HL-60 (cell line): ENCODE data around the gene WDR93.

Experiments used
- DNase-seq, 2 experiments: peaks; one replicate each; pipeline ENCODE4 v3.0.0-alpha.2; 2010 to 2020; ENCODE audit warnings: low read depth in 1 of 2, low spot score in 1 of 2
- H3K27ac ChIP-seq: fragments of 250-450 bp; sonication (Bioruptor Pico); replicated peaks from 2 replicates; pipeline ENCODE4 v1.5.1; 2020; ENCODE audit warnings: mild to moderate bottlenecking, moderate library complexity
- H3K27me3 ChIP-seq: fragments of 250-450 bp; sonication (Bioruptor Pico); 2 replicates; pipeline ENCODE4 v1.5.1; 2021; ENCODE audit warnings: mild to moderate bottlenecking, moderate library complexity; ENCODE audit not compliant: insufficient read depth, poor library complexity, severe bottlenecking
- H3K4me3 ChIP-seq: replicated peaks from 2 replicates; pipeline ENCODE4 v1.5.1; 2011; ENCODE audit warnings: mild to moderate bottlenecking, control low read depth, low read length; ENCODE audit not compliant: insufficient read depth
- CTCF ChIP-seq: IDR thresholded peaks from one replicate; pipeline ENCODE4 v1.5.1; 2011; ENCODE audit warnings: low read length, control low read depth, inconsistent platforms; ENCODE audit not compliant: insufficient read depth
- GABPA ChIP-seq: IDR thresholded peaks from 2 replicates; pipeline ENCODE4 v1.6.1; 2012; ENCODE audit warnings: low read depth
- POLR2AphosphoS5 ChIP-seq: IDR thresholded peaks from 2 replicates; pipeline ENCODE4 v1.6.1; 2012; ENCODE audit warnings: low read depth
- REST ChIP-seq: IDR thresholded peaks from 2 replicates; pipeline ENCODE4 v1.6.1; 2012; ENCODE audit warnings: low read depth; ENCODE audit not compliant: insufficient replicate concordance
- SPI1 ChIP-seq: IDR thresholded peaks from 2 replicates; pipeline ENCODE4 v1.6.1; 2012; ENCODE audit warnings: low read depth, mild to moderate bottlenecking, borderline replicate concordance

WDR93 gene

GRCh38 chr15:89749951-89750559 is 59.4 kb downstream of the WDR93 start:
- Histone ChIP-seq H3K27me3 (no peaks in the 10 kb centered on the region), H3K4me3 (peak overlapping the region; percentile 58), H3K27ac (no peak overlapping the region)
- no peak for DNase-seq
- TF ChIP-seq CTCF (no peak), POLR2AphosphoS5 (no peak), GABPA (no peak), REST (no peak)

GRCh38 chr15:89750560-89751542 is 60.2 kb downstream of the WDR93 start, which contains the start of gene MESP1:
Gene MESP1 (minus strand): TSS chr15:89751249. CDS start chr15:89751231, 18 bp downstream.
- H3K4me3 ChIP-seq: peak within 1 kb of the TSS; percentile 58
- peak; percentile 80 to 91 for DNase-seq
- no peak within 1 kb of the TSS for H3K27ac ChIP-seq
- H3K27me3 ChIP-seq: no peaks in the 10 kb centered on the region
- TF ChIP-seq POLR2AphosphoS5: peak; percentile 50
- no peak for TF ChIP-seq REST
- peak; percentile 42 for TF ChIP-seq CTCF

GRCh38 chr15:89751748-89752147 is 61.1 kb downstream of the WDR93 start:
- TF ChIP-seq SPI1 (no peak), POLR2AphosphoS5 (no peak)
- H3K4me3 ChIP-seq: no peak overlapping the region
- no peaks in the 10 kb centered on the region for H3K27me3 ChIP-seq
- H3K27ac ChIP-seq: no peak overlapping the region
- DNase-seq: no peak

GRCh38 chr15:89753855-89754254 is 63.2 kb downstream of the WDR93 start:
- H3K27ac ChIP-seq: no peak overlapping the region
- no peak overlapping the region for H3K4me3 ChIP-seq
- TF ChIP-seq GABPA (no peak), POLR2AphosphoS5 (no peak), CTCF (no peak), SPI1 (no peak), REST (no peak)
- no peaks in the 10 kb centered on the region for H3K27me3 ChIP-seq
- no peak for DNase-seq
